Measurements from ENCODE around the gene DDI2.

DDI2 gene

DNA sequence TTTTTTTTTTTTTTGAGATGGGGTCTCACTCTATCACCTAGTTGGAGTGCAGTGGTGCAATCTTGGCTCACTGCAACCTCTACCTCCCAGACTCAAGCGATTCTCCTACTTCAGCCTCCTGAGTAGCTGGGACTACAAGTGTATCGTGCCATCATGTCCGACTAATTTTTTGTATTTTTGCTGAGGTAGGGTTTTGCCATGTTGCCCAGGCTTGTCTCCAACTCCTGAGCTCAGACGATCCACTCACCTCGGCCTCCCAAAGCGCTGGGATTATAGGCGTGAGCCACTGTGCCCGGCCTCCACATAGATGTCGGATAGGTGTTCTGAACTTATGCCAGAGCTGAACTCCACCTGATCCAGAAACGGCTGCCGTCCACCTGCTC, 87.9 kb downstream of the DDI2 start:
- DNase-seq = no peak

- DNase-seq = no peak
Measured at GRCh38 chr1:15706751-15707150, 89.5 kb downstream of the DDI2 start.

- DNase-seq = no peak
Measured at GRCh38 chr1:15707239-15707925, 90.1 kb downstream of the DDI2 start.

GRCh38 chr1:15708486-15709137, 91.4 kb downstream of the DDI2 start:
- no peak for DNase-seq

GRCh38 chr1:15709226-15709625, 92.0 kb downstream of the DDI2 start:
- DNase-seq = no peak

- no peak for DNase-seq
Measured at GRCh38 chr1:15712168-15712567, 94.9 kb downstream of the DDI2 start.

DNA sequence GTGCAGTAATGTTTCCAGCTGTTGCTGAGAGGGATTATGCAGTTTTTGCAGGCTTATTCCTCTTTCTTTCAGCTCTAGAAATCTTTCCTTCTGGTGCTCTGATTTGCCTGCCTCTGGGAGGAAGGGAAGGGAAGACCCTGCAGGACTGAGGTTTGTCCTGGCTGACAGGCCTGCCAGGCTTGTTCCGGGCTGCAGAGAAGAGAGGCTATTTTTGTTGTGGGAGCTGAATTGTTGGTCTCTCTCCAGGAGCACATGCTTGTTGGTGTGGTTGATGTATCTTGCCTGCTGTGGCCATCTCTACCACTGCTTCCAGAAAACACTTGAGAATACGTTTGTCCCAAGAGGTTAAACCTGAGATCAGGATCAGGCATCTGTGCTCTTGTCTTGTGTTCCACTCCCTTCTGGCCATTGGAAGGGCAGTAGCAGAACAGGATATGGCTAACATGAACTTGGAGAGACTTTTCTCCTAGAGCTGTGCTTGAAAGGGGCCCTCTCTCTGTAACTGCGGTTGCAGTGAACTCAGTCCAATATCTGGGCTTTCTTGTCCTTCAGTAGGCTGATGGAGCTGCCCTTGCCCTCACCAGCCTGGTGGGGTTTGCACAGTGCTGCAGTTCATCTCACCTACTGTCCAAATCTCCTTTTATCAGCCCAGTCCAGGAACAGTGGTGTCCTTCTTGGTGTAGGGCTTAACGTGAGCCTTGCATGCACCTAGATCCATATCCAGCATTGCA, 97.3 kb downstream of the DDI2 start:
- no peak for DNase-seq

DNA sequence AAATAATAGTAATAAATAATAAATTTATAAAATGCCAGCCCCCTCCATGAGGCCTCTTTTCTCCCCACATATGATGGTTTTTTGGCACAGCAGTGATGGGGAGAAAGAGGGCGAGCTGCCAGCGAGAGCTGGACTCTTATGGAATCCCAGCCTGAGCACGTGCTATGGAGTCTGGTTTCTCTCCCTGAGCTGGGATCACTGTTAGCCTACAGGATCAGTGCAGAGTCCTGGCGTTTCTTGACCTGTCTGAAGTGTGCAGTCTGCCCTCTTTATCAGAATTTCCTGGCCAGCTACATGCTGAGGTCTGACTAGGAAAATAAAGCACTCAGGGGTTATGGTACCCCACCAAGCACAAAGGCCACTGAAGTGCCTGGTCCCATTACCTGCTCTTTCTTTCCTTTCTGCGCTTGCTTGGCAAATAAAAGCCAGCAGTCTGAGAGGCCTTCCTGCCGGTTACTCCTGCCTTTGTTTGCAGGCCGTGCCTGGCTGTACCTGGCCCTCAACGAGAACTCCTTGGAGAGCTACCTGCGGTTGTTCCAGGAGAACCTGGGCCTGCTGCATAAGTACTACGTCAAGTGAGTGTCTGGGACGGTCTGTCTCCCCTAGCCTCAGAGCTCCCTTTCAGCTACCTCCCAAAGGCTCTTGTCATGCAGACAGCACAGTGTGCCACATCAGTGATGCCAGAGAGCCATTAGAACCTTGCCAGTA, 100.3 kb downstream of the DDI2 start:
- DNase-seq = no peak

GRCh38 chr1:15718199-15718601, 100.9 kb downstream of the DDI2 start:
- DNase-seq = no peak
